Sigmoid colon (tissue), 7 donors: Measurements from ENCODE around the gene CIITA. TPM values are rescaled to one million over a fixed set of nuclear protein-coding genes. Genes with fewer than 3 reads are reported as not detected.
A peak's percentile ranks its signal among the peaks of the same experiment; 100 is the strongest.

Experiments
- DNase-seq: peaks from one replicate; pipeline ENCODE4 v3.0.0-alpha.2; 2019
- H3K27ac ChIP-seq, 4 donors: fragments of 200-600 bp; sonication (generic); one replicate each; pipeline ENCODE4 v1.5.1; 2016 to 2019; ENCODE audit warnings: mild to moderate bottlenecking in 1 of 4
- H3K27me3 ChIP-seq, 3 donors: fragments of 200-600 bp; sonication (generic); one replicate each; pipeline ENCODE4 v1.5.1; 2019; ENCODE audit warnings: mild to moderate bottlenecking in 1 of 3
- H3K36me3 ChIP-seq, 4 donors: fragments of 200-600 bp; sonication (generic); one replicate each; pipeline ENCODE4 v1.5.1; 2016 to 2019
- H3K4me1 ChIP-seq, 4 donors: fragments of 200-600 bp; sonication (generic); one replicate each; pipeline ENCODE4 v1.5.1; 2017 to 2019
- H3K4me3 ChIP-seq, 4 donors: fragments of 200-600 bp; sonication (generic); one replicate each; pipeline ENCODE4 v1.5.1; 2017 to 2019; ENCODE audit warnings: mild to moderate bottlenecking in 2 of 4, moderate library complexity in 1 of 4
- H3K9me3 ChIP-seq, 4 donors: fragments of 200-600 bp in 3 of 4; sonication (generic) in 3 of 4; one replicate each; pipeline versions ENCODE4 v1.5.1 to v1.6.1; 2013 to 2019
- CTCF ChIP-seq, 4 experiments: fragments of 450-650 bp in 3 of 4; fragments of 200-600 bp in 1 of 4; IDR thresholded peaks; one replicate each; pipeline ENCODE4 v1.5.1; 2016 to 2019; ENCODE audit warnings: antibody characterized with exemption in 4 of 4, mild to moderate bottlenecking in 3 of 4, moderate library complexity in 2 of 4
- EP300 ChIP-seq, 4 donors: sonication (generic); formaldehyde crosslinking; IDR thresholded peaks; one replicate each; pipeline ENCODE4 v1.6.1; 2017; ENCODE audit warnings: antibody characterized with exemption in 4 of 4
- POLR2A ChIP-seq, 2 donors: fragments of 450-650 bp; IDR thresholded peaks; one replicate each; pipeline ENCODE4 v1.6.1; 2016; ENCODE audit warnings: antibody characterized with exemption in 2 of 2, mild to moderate bottlenecking in 2 of 2, moderate library complexity in 2 of 2
- POLR2AphosphoS5 ChIP-seq, 4 donors: sonication (generic); formaldehyde crosslinking; IDR thresholded peaks; one replicate each; pipeline ENCODE4 v1.6.1; 2017; ENCODE audit warnings: antibody characterized with exemption in 4 of 4
- whole genome bisulfite sequencing, 2 donors: extraction: QIAGEN DNeasy Blood & Tissue Kit; methylation state at CpG; one replicate each; pipeline ENCODE4 v1.1.7; 2013; 5-methylcytosine and 5-hydroxymethylcytosine counted together
- intact Hi-C: fragments of 100-400 bp; cut with DNase I; formaldehyde crosslinking; loops from one replicate; pipeline ENCODE4 v1.15.1; 2023
- polyA plus RNA-seq, 3 donors: library from polyadenylated mRNA; stranded (reverse); fragments of 200-250 nt; gene quantifications; one replicate each; pipeline ENCODE4 v1.2.3, GENCODE V29; 2013
- total RNA-seq, 4 donors: library from RNA; depleted of rRNA; stranded (reverse); fragments of >200 nt; gene quantifications; one replicate each; pipeline ENCODE4 v1.1.0, GENCODE V29; 2016
- donor health status: healthy with polysubstance abuse.
- donor health status: Bipolar disorder and iron deficiency.
- donor health status: healthy.

CIITA gene
- total and polyA plus RNA-seq, 7 donors, result 1.2 to 53.9 (median 9.7) TPM

DNA sequence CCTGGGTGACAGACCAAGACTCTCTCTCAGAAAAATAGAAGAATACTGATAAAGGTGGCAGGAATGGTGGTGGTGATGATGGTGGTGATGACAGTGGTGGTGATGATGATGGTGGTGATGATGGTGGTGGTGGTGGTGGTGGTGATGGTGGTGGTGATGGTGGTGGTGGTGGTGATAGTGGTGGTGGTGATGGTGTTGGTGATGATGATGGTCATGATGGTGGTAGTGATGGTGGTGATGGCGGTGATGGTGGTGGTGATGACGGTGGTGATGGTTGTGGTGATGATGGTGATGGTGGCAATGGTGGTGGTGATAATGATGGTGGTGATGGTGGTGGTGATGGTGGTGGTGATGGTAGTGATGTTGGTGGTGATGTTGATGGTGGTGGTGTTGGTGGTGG lies 18.0 kb upstream of the CIITA start:
- Histone ChIP-seq H3K9me3 (no peaks in the 10 kb centered on the region), H3K36me3 (no peaks in the 10 kb centered on the region), H3K4me3 (no peak overlapping the region), H3K4me1 (no peaks in the 10 kb centered on the region), H3K27me3 (no peaks in the 10 kb centered on the region), H3K27ac (no peak overlapping the region)
- intact Hi-C loops, result no loop called here
- TF ChIP-seq POLR2AphosphoS5 (IDR thresholded peaks at IDR 0.05), result no peak
- TF ChIP-seq CTCF (IDR thresholded peaks at IDR 0.05), result no peak
- TF ChIP-seq POLR2A (IDR thresholded peaks at IDR 0.05), result no peak
- TF ChIP-seq EP300 (IDR thresholded peaks at IDR 0.05), result no peak
- DNase-seq, result no peak
- 49 to 75% methylated on average over 2 of the region's 2 CpGs for WGBS, 2 donors

DNA sequence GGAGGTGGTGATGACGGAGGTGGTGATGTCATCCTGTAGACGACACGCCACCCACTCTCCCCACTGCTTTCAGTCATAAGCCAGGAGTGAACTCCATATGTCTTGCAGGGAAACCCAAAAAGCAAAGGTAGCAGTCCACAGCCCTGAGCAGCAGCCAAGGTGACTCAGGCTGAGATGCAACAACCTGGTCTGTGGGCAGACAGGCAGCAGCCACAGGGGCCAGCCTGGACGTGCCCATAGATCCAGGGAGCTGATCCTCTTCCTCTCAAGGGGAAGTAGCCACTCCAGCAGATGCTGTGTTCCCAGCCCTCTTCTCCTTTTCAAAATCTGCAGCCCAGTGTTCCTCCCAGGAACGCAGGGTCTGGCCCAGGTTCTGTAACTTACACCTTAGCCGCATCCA lies 17.3 kb upstream of the CIITA start:
- Histone ChIP-seq H3K9me3 (no peaks in the 10 kb centered on the region), H3K4me3 (no peak overlapping the region), H3K4me1 (no peaks in the 10 kb centered on the region), H3K36me3 (no peaks in the 10 kb centered on the region), H3K27me3 (no peaks in the 10 kb centered on the region), H3K27ac (no peak overlapping the region)
- DNase-seq, result no peak
- intact Hi-C loops, result no loop called here
- TF ChIP-seq POLR2AphosphoS5 (IDR thresholded peaks at IDR 0.05) (no peak), EP300 (IDR thresholded peaks at IDR 0.05) (no peak), CTCF (IDR thresholded peaks at IDR 0.05) (no peak), POLR2A (IDR thresholded peaks at IDR 0.05) (no peak)
- 93 to 94% methylated on average over 6 of the region's 6 CpGs for WGBS, 2 donors

DNA sequence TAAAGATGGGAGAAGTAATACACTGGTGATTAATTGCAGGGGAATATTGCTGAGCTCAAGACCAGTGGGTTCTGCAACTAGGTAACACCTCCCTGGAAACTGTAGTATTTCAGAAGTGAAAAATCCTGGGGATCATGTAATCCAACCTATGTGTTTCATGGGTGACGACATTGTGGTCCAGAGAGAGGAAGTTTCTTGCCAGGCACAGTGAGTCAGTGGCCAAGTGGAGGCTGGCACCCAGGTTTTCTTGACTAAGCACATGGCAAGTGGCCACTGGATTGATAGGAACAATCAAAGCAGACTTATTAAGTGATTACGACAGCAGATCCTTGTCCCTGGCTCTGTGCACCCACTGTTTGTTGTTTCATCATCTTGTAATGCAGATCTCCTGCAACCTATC lies 14.6 kb upstream of the CIITA start:
- Histone ChIP-seq H3K27me3 (no peaks in the 10 kb centered on the region), H3K36me3 (no peaks in the 10 kb centered on the region), H3K4me3 (no peak overlapping the region), H3K4me1 (no peaks in the 10 kb centered on the region), H3K27ac (no peak overlapping the region), H3K9me3 (no peaks in the 10 kb centered on the region)
- WGBS, 2 donors, result 76 to 84% methylated on average over 2 of the region's 2 CpGs
- peak; percentile 78 for DNase-seq
- TF ChIP-seq POLR2AphosphoS5 (IDR thresholded peaks at IDR 0.05), result peak in 1 of 4 donors; percentile 16
- TF ChIP-seq EP300 (IDR thresholded peaks at IDR 0.05), result no peak
- intact Hi-C loops, result no loop called here

DNA sequence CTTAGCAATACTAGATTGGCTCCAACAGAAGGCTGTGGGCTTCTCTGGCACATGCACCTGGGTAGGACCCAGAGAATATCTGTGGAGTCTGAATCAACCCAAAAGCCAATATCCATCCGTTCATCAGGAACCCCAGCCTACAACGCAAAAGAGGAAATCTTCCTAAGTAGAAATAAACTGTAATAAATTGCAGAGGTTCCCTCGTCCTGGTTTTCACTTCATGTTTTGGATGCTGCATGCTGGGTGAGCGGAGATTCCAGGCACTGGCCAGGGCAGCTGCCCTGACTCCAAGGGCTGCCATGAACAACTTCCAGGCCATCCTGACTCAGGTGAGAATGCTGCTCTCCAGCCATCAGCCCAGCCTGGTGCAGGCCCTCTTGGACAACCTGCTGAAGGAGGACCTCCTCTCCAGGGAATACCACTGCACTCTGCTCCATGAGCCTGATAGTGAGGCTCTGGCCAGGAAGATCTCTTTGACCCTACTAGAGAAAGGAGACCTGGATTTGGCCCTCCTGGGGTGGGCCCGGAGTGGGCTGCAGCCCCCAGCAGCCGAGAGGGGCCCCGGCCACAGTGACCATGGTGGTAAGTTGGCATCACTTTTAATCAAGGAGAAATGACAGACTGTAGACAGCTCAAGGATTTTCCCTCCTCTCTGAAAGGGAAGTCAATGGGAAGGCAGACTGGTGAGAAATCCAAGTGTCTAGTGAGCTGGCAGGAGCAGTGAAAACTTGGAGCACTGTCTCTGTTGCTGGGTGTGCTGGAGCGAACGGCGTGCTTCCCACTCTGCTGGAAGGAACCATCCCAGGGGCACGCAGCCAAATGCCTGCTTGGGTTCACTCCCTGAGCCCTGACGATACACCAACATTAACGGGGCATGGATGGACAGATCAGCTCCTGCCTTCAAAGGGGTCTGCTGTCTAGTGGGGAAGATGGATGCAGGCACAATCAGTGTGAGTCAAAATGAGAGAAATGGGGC lies 10.7 kb upstream of the CIITA start:
- intact Hi-C loops, result no loop called here
- Histone ChIP-seq H3K9me3 (no peaks in the 10 kb centered on the region), H3K36me3 (no peaks in the 10 kb centered on the region), H3K4me3 (no peak overlapping the region), H3K27ac (peak overlapping the region in 1 of 4 donors; percentile 21), H3K4me1 (no peaks in the 10 kb centered on the region), H3K27me3 (no peaks in the 10 kb centered on the region)
- no peak for DNase-seq
- TF ChIP-seq EP300 (IDR thresholded peaks at IDR 0.05) (no peak), CTCF (IDR thresholded peaks at IDR 0.05) (no peak), POLR2A (IDR thresholded peaks at IDR 0.05) (no peak)
- WGBS, 2 donors, result 84 to 91% methylated on average over 13 of the region's 13 CpGs

- Histone ChIP-seq H3K36me3 (no peaks in the 10 kb centered on the region), H3K4me1 (no peaks in the 10 kb centered on the region), H3K4me3 (no peak overlapping the region), H3K27ac (no peak overlapping the region), H3K27me3 (no peaks in the 10 kb centered on the region), H3K9me3 (no peaks in the 10 kb centered on the region)
- no peak for DNase-seq
- intact Hi-C loops, result no loop called here
- 70 to 91% methylated on average over 6 of the region's 6 CpGs for WGBS, 2 donors
- TF ChIP-seq POLR2AphosphoS5 (IDR thresholded peaks at IDR 0.05), result no peak
- TF ChIP-seq CTCF (IDR thresholded peaks at IDR 0.05), result no peak
- TF ChIP-seq EP300 (IDR thresholded peaks at IDR 0.05), result no peak
- no peak for TF ChIP-seq POLR2A (IDR thresholded peaks at IDR 0.05)
Measured at GRCh38 chr16:10867199-10867598, 9.8 kb upstream of the CIITA start.
